CD14-positive monocyte (primary cell): ENCODE measurements around the gene UBE3A. TPM values are rescaled to one million over a fixed set of nuclear protein-coding genes. Genes with fewer than 3 reads are reported as not detected.

Experiments
- DNase-seq, 3 donors: peaks; one replicate each; pipeline ENCODE4 v3.0.0-alpha.2; 2011 to 2022
- H2AFZ ChIP-seq: 2 replicates; pipeline ENCODE4 v1.6.0; 2012; ENCODE audit warnings: mild to moderate bottlenecking, low read depth, low read length, inconsistent platforms; ENCODE audit not compliant: insufficient read depth, poor library complexity, severe bottlenecking
- H3K27ac ChIP-seq, 2 donors: 1 replicate in 1 of 2; 2 replicates in 1 of 2; pipeline ENCODE4 v1.5.1; 2012 to 2013; ENCODE audit warnings: low read length in 2 of 2, control low read depth in 1 of 2, inconsistent platforms in 1 of 2, low read depth in 1 of 2, mild to moderate bottlenecking in 1 of 2
- H3K27me3 ChIP-seq, 2 donors: one replicate each; pipeline versions ENCODE4 v1.6.0 to v1.6.1; 2011 to 2013; ENCODE audit warnings: low read length in 2 of 2; ENCODE audit not compliant: control insufficient read depth in 2 of 2, insufficient read depth in 2 of 2
- H3K36me3 ChIP-seq, 2 donors: replicated peaks in 1 of 2; 1 replicate in 1 of 2; 2 replicates in 1 of 2; pipeline versions ENCODE4 v1.5.1 to v1.6.1; 2012 to 2013; ENCODE audit warnings: low read length in 2 of 2, control low read depth in 1 of 2, inconsistent platforms in 1 of 2, mild to moderate bottlenecking in 1 of 2; ENCODE audit not compliant: insufficient read depth in 2 of 2, control insufficient read depth in 1 of 2
- H3K4me1 ChIP-seq, 2 donors: 1 replicate in 1 of 2; 2 replicates in 1 of 2; pipeline versions ENCODE4 v1.5.1 to v1.6.1; 2012 to 2013; ENCODE audit warnings: low read length in 2 of 2, control low read depth in 1 of 2, inconsistent platforms in 1 of 2, mild to moderate bottlenecking in 1 of 2, moderate library complexity in 1 of 2; ENCODE audit not compliant: insufficient read depth in 2 of 2, control insufficient read depth in 1 of 2
- H3K4me2 ChIP-seq: replicated peaks from 2 replicates; pipeline ENCODE3; 2012; ENCODE audit warnings: low read length, moderate library complexity, mild to moderate bottlenecking; ENCODE audit not compliant: poor library complexity, severe bottlenecking; ENCODE audit errors: extremely low read depth
- H3K4me3 ChIP-seq, 3 experiments: fragments of 200-600 bp in 1 of 3; sonication (generic) in 1 of 3; replicated peaks in 1 of 3; 1 replicate in 2 of 3; 2 replicates in 1 of 3; pipeline ENCODE4 v1.5.1; 2011 to 2013; ENCODE audit warnings: low read length in 3 of 3, mild to moderate bottlenecking in 3 of 3, control low read depth in 2 of 3, low read depth in 2 of 3, inconsistent platforms in 1 of 3, moderate library complexity in 1 of 3
- H3K79me2 ChIP-seq: 2 replicates; pipeline ENCODE4 v1.6.0; 2012; ENCODE audit warnings: mild to moderate bottlenecking, control low read depth, inconsistent platforms, low read length, moderate library complexity; ENCODE audit not compliant: insufficient read depth
- H3K9ac ChIP-seq: 2 replicates; pipeline ENCODE4 v1.6.0; 2017; ENCODE audit warnings: low read length, mild to moderate bottlenecking; ENCODE audit not compliant: insufficient read depth, poor library complexity, severe bottlenecking
- H3K9me3 ChIP-seq, 2 donors: replicated peaks in 1 of 2; 1 replicate in 1 of 2; 2 replicates in 1 of 2; pipeline versions ENCODE4 v1.5.1 to v1.6.1; 2012 to 2013; ENCODE audit warnings: low read length in 2 of 2, control low read depth in 1 of 2; ENCODE audit not compliant: control insufficient read depth in 1 of 2, insufficient read depth in 1 of 2
- H4K20me1 ChIP-seq: 2 replicates; pipeline ENCODE4 v1.6.0; 2012; ENCODE audit warnings: mild to moderate bottlenecking, low read length, control low read depth, moderate library complexity; ENCODE audit not compliant: insufficient read depth
- H3K27ac Mint-ChIP-seq, 7 donors: one replicate each; pipeline ENCODE4 v1.8.0; 2020; ENCODE audit warnings: mild to moderate bottlenecking in 7 of 7, mixed read lengths in 7 of 7, moderate library complexity in 6 of 7, inconsistent platforms in 2 of 7
- H3K27me3 Mint-ChIP-seq, 3 donors: one replicate each; pipeline ENCODE4 v1.8.0; 2021 to 2022; ENCODE audit warnings: low read depth in 3 of 3, mild to moderate bottlenecking in 3 of 3, mixed read lengths in 3 of 3, moderate library complexity in 3 of 3, inconsistent platforms in 1 of 3
- H3K36me3 Mint-ChIP-seq, 2 donors: one replicate each; pipeline ENCODE4 v1.8.0; 2020; ENCODE audit warnings: mixed read lengths in 2 of 2, inconsistent platforms in 1 of 2, mild to moderate bottlenecking in 1 of 2
- H3K4me1 Mint-ChIP-seq: one replicate; pipeline ENCODE4 v1.8.0; 2020; ENCODE audit warnings: mild to moderate bottlenecking, mixed read lengths
- H3K4me3 Mint-ChIP-seq, 2 donors: one replicate each; pipeline ENCODE4 v1.8.0; 2020; ENCODE audit warnings: mild to moderate bottlenecking in 2 of 2, mixed read lengths in 2 of 2, moderate library complexity in 1 of 2
- H3K9me3 Mint-ChIP-seq, 7 donors: one replicate each; pipeline ENCODE4 v1.8.0; 2020 to 2022; ENCODE audit warnings: mixed read lengths in 7 of 7, mild to moderate bottlenecking in 6 of 7, moderate library complexity in 6 of 7, inconsistent platforms in 2 of 7
- CTCF ChIP-seq: fragments of 200-600 bp; IDR thresholded peaks from one replicate; pipeline ENCODE4 v1.8.0; 2022; ENCODE audit warnings: antibody characterized with exemption, mild to moderate bottlenecking
- WGBS: methylation state at CpG from one replicate; pipeline ENCODE4 v1.1.5; 2013; ENCODE audit warnings: missing lambda C conversion rate; ENCODE audit not compliant: insufficient coverage; 5-methylcytosine and 5-hydroxymethylcytosine counted together
- intact Hi-C, 2 donors: fragments of 100-400 bp; cut with micrococcal nuclease; formaldehyde crosslinking; loops; one replicate each; pipeline versions ENCODE4 v1.15.0 to v1.15.1; 2023
- polyA plus RNA-seq, 3 donors: library from polyadenylated mRNA; depleted of rRNA in 1 of 3; unstranded in 2 of 3; stranded (reverse) in 1 of 3; fragments of 300-500 nt in 2 of 3; fragments of >200 nt in 1 of 3; fragmentation: Illumina TruSeq in 2 of 3; gene quantifications; 1 replicate in 2 of 3; 2 replicates in 1 of 3; pipeline ENCODE4 v1.2.3, GENCODE V29; 2012 to 2021

Gene UBE3A
- polyA plus RNA-seq, 3 donors = 13.9 to 73.3 (median 54.5) TPM

DNA sequence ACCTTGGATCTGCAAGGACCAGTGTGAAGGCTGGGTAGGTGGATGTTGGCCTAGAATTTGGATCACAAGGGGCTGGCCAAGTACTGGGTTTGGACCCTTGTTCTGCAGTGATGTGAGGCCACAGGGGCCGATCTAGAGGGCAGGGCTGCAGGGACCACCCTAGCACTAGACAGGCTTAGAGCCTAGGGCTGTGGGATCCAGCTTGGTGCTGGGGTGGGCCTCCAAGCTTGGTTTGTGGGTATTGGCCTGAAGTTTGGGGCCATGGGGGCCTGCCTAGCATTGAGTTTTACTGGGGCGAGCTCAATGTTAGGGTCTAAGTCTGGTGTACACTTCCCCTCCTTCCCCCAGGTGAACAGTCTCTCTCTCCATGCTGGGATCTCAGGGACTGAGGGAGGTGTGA, 36.5 kb downstream of the UBE3A start:
- no peak overlapping the region for H3K4me2 ChIP-seq
- WGBS = 100% methylated on average over 1 of the region's 2 CpGs
- H3K27me3 ChIP-seq = no peaks in the 10 kb centered on the region
- H3K79me2 ChIP-seq = peaks cover 57% of the 10 kb centered on the region
- Mint-ChIP-seq H3K27ac (peak overlapping the region in 6 of 7 donors; percentile 12 to 80 (median 42)), H3K4me1 (peaks cover 48% of the 10 kb centered on the region), H3K36me3 (peaks cover 36 to 44% of the 10 kb centered on the region in 2 donors), H3K9me3 (peaks cover 0 to 3% (median 0%) of the 10 kb centered on the region in 7 donors), H3K4me3 (no peak overlapping the region), H3K27me3 (no peaks in the 10 kb centered on the region)
- peaks cover 29 to 46% of the 10 kb centered on the region in 2 donors for H3K4me1 ChIP-seq
- TF ChIP-seq CTCF = no peak
- no peak overlapping the region for H3K4me3 ChIP-seq
- no peak overlapping the region for H3K9ac ChIP-seq
- peak overlapping the region; percentile 37 to 63 for H3K27ac ChIP-seq
- H3K36me3 ChIP-seq = peaks cover 9 to 26% of the 10 kb centered on the region in 2 donors
- intact Hi-C loops = loop anchor here in 1 of 2 donors (5.0 kb wide), 1 partner anchor 35 kb away; the partner anchor contains the start of gene UBE3A
- H4K20me1 ChIP-seq = peaks cover 15% of the 10 kb centered on the region
- no peak for DNase-seq
- peaks cover 0 to 5% of the 10 kb centered on the region in 2 donors for H3K9me3 ChIP-seq
- H2AFZ ChIP-seq = no peak overlapping the region

- Mint-ChIP-seq H3K27me3 (no peaks in the 10 kb centered on the region), H3K36me3 (peaks cover 31 to 37% of the 10 kb centered on the region in 2 donors)
- peaks cover 55% of the 10 kb centered on the region for H3K79me2 ChIP-seq
These were observed 37.3 kb downstream of the UBE3A start for GRCh38 chr15:25401501-25401900.

More at GRCh38 chr15:25401501-25401900, 37.3 kb downstream of the UBE3A start:
- DNase-seq = peak; percentile 17 to 51 (median 44)
- no peak overlapping the region for H3K4me3 ChIP-seq
- peaks cover 0 to 3% (median 0%) of the 10 kb centered on the region in 7 donors for H3K9me3 Mint-ChIP-seq
- peaks cover 36 to 54% of the 10 kb centered on the region in 2 donors for H3K4me1 ChIP-seq
- H3K9ac ChIP-seq = no peak overlapping the region
- peaks cover 9 to 21% of the 10 kb centered on the region in 2 donors for H3K36me3 ChIP-seq
- peak overlapping the region; percentile 4 for H3K4me2 ChIP-seq
- H3K27ac Mint-ChIP-seq = peak overlapping the region; percentile 11 to 79 (median 69)
- H4K20me1 ChIP-seq = peaks cover 16% of the 10 kb centered on the region
- peaks cover 0 to 5% of the 10 kb centered on the region in 2 donors for H3K9me3 ChIP-seq
- no peak for TF ChIP-seq CTCF
- intact Hi-C loops = loop anchor here in 1 of 2 donors (5.0 kb wide), 1 partner anchor 36 kb away; the partner anchor contains the start of gene UBE3A
- peaks cover 51% of the 10 kb centered on the region for H3K4me1 Mint-ChIP-seq
- no peaks in the 10 kb centered on the region for H3K27me3 ChIP-seq
- H3K4me3 Mint-ChIP-seq = peak overlapping the region in 1 of 2 donors; percentile 49
- H3K27ac ChIP-seq = peak overlapping the region in 1 of 2 donors; percentile 63
- H2AFZ ChIP-seq = no peak overlapping the region
